GM12891 (cell line): ENCODE measurements around the gene RBFOX1.

Source experiments
- POLR2A ChIP-seq: IDR thresholded peaks from 2 replicates; pipeline ENCODE4 v1.6.1; 2011; ENCODE audit warnings: low read depth, low read length, control low read depth
- POLR2AphosphoS5 ChIP-seq: IDR thresholded peaks from 2 replicates; pipeline ENCODE4 v1.6.1; 2011; ENCODE audit warnings: low read depth, low read length, control low read depth
- SPI1 ChIP-seq: IDR thresholded peaks from 2 replicates; pipeline ENCODE4 v1.6.1; 2011; ENCODE audit warnings: low read depth, low read length, control low read depth
- TAF1 ChIP-seq: IDR thresholded peaks from 2 replicates; pipeline ENCODE4 v1.6.1; 2011; ENCODE audit warnings: low read depth, low read length, control low read depth

- no peak for TF ChIP-seq TAF1
- no peak for TF ChIP-seq POLR2A
- no peak for TF ChIP-seq POLR2AphosphoS5
- TF ChIP-seq SPI1, result no peak
These were observed 88.2 kb downstream of the RBFOX1 start for GRCh38 chr16:7420843-7421242.
